ENCODE data around the gene MBP.

DNA sequence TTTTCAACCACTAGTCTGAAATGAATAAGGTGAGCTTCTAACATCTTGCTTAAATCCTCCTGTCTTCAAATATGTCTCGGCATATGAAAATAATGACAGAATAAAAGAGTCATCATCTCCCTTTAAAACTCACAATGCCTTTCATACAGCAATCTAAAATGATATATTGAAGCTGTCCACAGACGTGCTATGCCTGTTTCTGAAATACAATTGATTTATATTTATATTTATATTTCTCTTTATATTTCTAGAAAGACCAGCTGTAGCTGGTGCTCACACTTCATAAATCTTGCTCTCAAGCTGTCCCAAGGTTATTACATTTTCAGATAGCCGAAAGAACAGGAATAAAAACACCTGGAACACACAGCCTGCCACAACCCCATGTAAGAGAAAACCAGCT lies 11.1 kb downstream of the MBP start:
- no peak for TF ChIP-seq POLR2A (IDR thresholded peaks at IDR 0.05)
- TF ChIP-seq, protein P1, sequence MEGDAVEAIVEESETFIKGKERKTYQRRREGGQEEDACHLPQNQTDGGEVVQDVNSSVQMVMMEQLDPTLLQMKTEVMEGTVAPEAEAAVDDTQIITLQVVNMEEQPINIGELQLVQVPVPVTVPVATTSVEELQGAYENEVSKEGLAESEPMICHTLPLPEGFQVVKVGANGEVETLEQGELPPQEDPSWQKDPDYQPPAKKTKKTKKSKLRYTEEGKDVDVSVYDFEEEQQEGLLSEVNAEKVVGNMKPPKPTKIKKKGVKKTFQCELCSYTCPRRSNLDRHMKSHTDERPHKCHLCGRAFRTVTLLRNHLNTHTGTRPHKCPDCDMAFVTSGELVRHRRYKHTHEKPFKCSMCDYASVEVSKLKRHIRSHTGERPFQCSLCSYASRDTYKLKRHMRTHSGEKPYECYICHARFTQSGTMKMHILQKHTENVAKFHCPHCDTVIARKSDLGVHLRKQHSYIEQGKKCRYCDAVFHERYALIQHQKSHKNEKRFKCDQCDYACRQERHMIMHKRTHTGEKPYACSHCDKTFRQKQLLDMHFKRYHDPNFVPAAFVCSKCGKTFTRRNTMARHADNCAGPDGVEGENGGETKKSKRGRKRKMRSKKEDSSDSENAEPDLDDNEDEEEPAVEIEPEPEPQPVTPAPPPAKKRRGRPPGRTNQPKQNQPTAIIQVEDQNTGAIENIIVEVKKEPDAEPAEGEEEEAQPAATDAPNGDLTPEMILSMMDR (IDR thresholded peaks at IDR 0.05), result no peak
